OCI-LY1 (cell line): Measurements from ENCODE around the gene JPT1.
A peak's percentile ranks its signal among the peaks of the same experiment; 100 is the strongest.

Experiments
- H2AFZ ChIP-seq: fragments of 200-600 bp; sonication (generic), shearing (Covaris generic); 2 replicates; pipeline ENCODE4 v1.6.0; 2014; ENCODE audit warnings: antibody characterized with exemption, mild to moderate bottlenecking, low read length
- H3F3A ChIP-seq: fragments of 200-600 bp; sonication (generic), shearing (Covaris generic); 2 replicates; pipeline ENCODE4 v1.6.0; 2014; ENCODE audit warnings: mild to moderate bottlenecking, antibody characterized with exemption, low read length, moderate library complexity; ENCODE audit not compliant: insufficient read depth
- H3K27ac ChIP-seq: fragments of 200-600 bp; sonication (generic); 2 replicates; pipeline ENCODE4 v1.5.1; 2014; ENCODE audit warnings: low read length, mixed run types, mild to moderate bottlenecking, low read depth; ENCODE audit not compliant: poor library complexity, severe bottlenecking
- H3K27me3 ChIP-seq: fragments of 200-600 bp; sonication (generic); 2 replicates; pipeline ENCODE4 v1.6.0; 2014; ENCODE audit warnings: antibody characterized with exemption, mild to moderate bottlenecking, low read length, moderate library complexity; ENCODE audit not compliant: insufficient read depth
- H3K36me3 ChIP-seq: fragments of 200-600 bp; sonication (generic); 2 replicates; pipeline ENCODE4 v1.6.1; 2014; ENCODE audit warnings: mild to moderate bottlenecking, antibody characterized with exemption, low read length, moderate library complexity, mixed read lengths; ENCODE audit not compliant: insufficient read depth
- H3K4me1 ChIP-seq: fragments of 200-600 bp; sonication (generic); 2 replicates; pipeline ENCODE4 v1.5.1; 2014; ENCODE audit warnings: mild to moderate bottlenecking, low read length, moderate library complexity; ENCODE audit not compliant: insufficient read depth, severe bottlenecking
- H3K4me2 ChIP-seq: fragments of 200-600 bp; sonication (generic), shearing (Covaris generic); 2 replicates; pipeline ENCODE4 v1.6.1; 2014; ENCODE audit warnings: low read length
- H3K4me3 ChIP-seq: fragments of 200-600 bp; sonication (generic); 2 replicates; pipeline ENCODE4 v1.5.1; 2014; ENCODE audit warnings: low read length, low read depth, mild to moderate bottlenecking, mixed read lengths; ENCODE audit not compliant: poor library complexity, severe bottlenecking
- H3K79me2 ChIP-seq: fragments of 200-600 bp; shearing (Covaris generic); 2 replicates; pipeline ENCODE4 v1.6.1; 2016; ENCODE audit warnings: mixed run types, low read length, mixed read lengths; ENCODE audit not compliant: insufficient read depth
- H3K9ac ChIP-seq: fragments of 200-600 bp; sonication (generic), shearing (Covaris generic); 2 replicates; pipeline ENCODE4 v1.6.1; 2014; ENCODE audit warnings: mild to moderate bottlenecking, low read length, mixed read lengths
- H3K9me2 ChIP-seq: fragments of 200-600 bp; sonication (generic), shearing (Covaris generic); 2 replicates; pipeline ENCODE4 v1.6.1; 2014; ENCODE audit warnings: low read depth, mild to moderate bottlenecking, low read length, mixed read lengths
- H3K9me3 ChIP-seq: fragments of 200-600 bp; shearing (Covaris generic); 2 replicates; pipeline ENCODE4 v1.6.1; 2014; ENCODE audit warnings: low read length, mixed read lengths
- H4K20me1 ChIP-seq: fragments of 200-600 bp; sonication (generic), shearing (Covaris generic); 2 replicates; pipeline ENCODE4 v1.6.0; 2016; ENCODE audit warnings: mild to moderate bottlenecking, low read length; ENCODE audit not compliant: insufficient read depth
- EZH2 ChIP-seq: fragments of 200-600 bp; sonication (generic), shearing (Covaris generic); IDR thresholded peaks from 2 replicates; pipeline ENCODE4 v1.8.0; 2017; ENCODE audit warnings: borderline replicate concordance, mixed run types, mild to moderate bottlenecking, antibody characterized with exemption, low read length, moderate library complexity, mixed read lengths
- TF ChIP-seq, protein P1 (sequence below): fragments of 200-600 bp; sonication (generic), shearing (Covaris generic); IDR thresholded peaks from 2 replicates; pipeline ENCODE4 v1.5.1; 2017; ENCODE audit warnings: mild to moderate bottlenecking, antibody characterized with exemption, low read length, moderate library complexity, mixed read lengths

Gene JPT1

GRCh38 chr17:75109407-75110233 is 44.7 kb downstream of the JPT1 start, which contains the start of gene ARMC7:
Gene ARMC7 (plus strand): TSS chr17:75109969. CDS start chr17:75110289, 320 bp downstream.
- Histone ChIP-seq H3F3A (0 out of 2 replicates have a peak, but pooled peaks cover 5% of the 10 kb centered on the region), H3K9me3 (no peaks in the 10 kb centered on the region), H2AFZ (no peak within 1 kb of the TSS), H3K4me1 (peaks cover 38% of the 10 kb centered on the region), H3K36me3 (no peaks in the 10 kb centered on the region; the same call in 1 of the 2 replicates), H3K79me2 (no peaks in the 10 kb centered on the region), H3K9ac (peak within 1 kb of the TSS; percentile 73), H4K20me1 (no peaks in the 10 kb centered on the region), H3K27ac (no peak within 1 kb of the TSS), H3K9me2 (no peaks in the 10 kb centered on the region), H3K4me2 (peak within 1 kb of the TSS; percentile 87), H3K27me3 (no peaks in the 10 kb centered on the region), H3K4me3 (peak within 1 kb of the TSS; percentile 73)
- TF ChIP-seq, protein P1, sequence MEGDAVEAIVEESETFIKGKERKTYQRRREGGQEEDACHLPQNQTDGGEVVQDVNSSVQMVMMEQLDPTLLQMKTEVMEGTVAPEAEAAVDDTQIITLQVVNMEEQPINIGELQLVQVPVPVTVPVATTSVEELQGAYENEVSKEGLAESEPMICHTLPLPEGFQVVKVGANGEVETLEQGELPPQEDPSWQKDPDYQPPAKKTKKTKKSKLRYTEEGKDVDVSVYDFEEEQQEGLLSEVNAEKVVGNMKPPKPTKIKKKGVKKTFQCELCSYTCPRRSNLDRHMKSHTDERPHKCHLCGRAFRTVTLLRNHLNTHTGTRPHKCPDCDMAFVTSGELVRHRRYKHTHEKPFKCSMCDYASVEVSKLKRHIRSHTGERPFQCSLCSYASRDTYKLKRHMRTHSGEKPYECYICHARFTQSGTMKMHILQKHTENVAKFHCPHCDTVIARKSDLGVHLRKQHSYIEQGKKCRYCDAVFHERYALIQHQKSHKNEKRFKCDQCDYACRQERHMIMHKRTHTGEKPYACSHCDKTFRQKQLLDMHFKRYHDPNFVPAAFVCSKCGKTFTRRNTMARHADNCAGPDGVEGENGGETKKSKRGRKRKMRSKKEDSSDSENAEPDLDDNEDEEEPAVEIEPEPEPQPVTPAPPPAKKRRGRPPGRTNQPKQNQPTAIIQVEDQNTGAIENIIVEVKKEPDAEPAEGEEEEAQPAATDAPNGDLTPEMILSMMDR: no peak

DNA sequence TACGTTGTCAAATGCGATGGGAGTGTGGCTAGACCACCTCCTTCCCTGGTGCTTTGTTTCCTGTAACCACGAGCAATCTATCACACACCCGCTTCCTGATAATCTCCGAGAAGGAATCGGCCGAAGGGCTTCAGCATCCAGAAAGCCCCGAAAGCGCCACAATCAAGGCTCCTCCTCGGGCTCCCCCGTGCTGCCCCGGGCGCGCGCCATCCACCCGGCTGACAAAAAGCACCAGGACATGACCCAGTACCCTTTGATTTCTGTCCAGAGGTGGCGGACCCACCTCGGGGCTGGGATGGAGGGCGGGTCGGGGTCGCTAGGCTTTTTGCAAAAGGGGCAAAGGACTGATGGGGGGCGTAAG is 45.3 kb downstream of the JPT1 start:
- Histone ChIP-seq H2AFZ (no peak overlapping the region), H3K4me2 (peak overlapping the region; percentile 87), H4K20me1 (no peaks in the 10 kb centered on the region), H3K9me2 (no peaks in the 10 kb centered on the region), H3K9ac (peak overlapping the region; percentile 73; the same call in 1 of the 2 replicates), H3K27ac (no peak overlapping the region), H3K27me3 (no peaks in the 10 kb centered on the region), H3F3A (0 out of 2 replicates have a peak, but pooled peaks cover 5% of the 10 kb centered on the region), H3K4me1 (peaks cover 32% of the 10 kb centered on the region), H3K4me3 (peak overlapping the region; percentile 73), H3K9me3 (no peaks in the 10 kb centered on the region), H3K79me2 (no peaks in the 10 kb centered on the region), H3K36me3 (no peaks in the 10 kb centered on the region; the same call in 1 of the 2 replicates)
- TF ChIP-seq EZH2: no peak
- TF ChIP-seq, protein P1: no peak

- Histone ChIP-seq H3K4me2 (no peak overlapping the region), H3K79me2 (no peaks in the 10 kb centered on the region), H3K9me3 (no peaks in the 10 kb centered on the region), H3F3A (0 out of 2 replicates have a peak, but pooled peaks cover 5% of the 10 kb centered on the region), H2AFZ (no peak overlapping the region), H4K20me1 (no peaks in the 10 kb centered on the region), H3K9ac (no peak overlapping the region), H3K36me3 (no peaks in the 10 kb centered on the region; the same call in 1 of the 2 replicates), H3K27me3 (no peaks in the 10 kb centered on the region), H3K27ac (no peak overlapping the region), H3K9me2 (no peaks in the 10 kb centered on the region), H3K4me1 (peaks cover 27% of the 10 kb centered on the region), H3K4me3 (no peak overlapping the region)
- TF ChIP-seq, protein P1: no peak
- no peak for TF ChIP-seq EZH2
Measured at GRCh38 chr17:75108193-75108592, 46.1 kb downstream of the JPT1 start.
